HT1080 (cell line): ENCODE measurements around the gene PRSS53. TPM values are rescaled to one million over a fixed set of nuclear protein-coding genes. Genes with fewer than 3 reads are reported as not detected.

Source experiments
- DNase-seq: peaks from one replicate; pipeline ENCODE4 v3.0.0-alpha.2; 2015; ENCODE audit warnings: low read depth
- total RNA-seq: library from RNA; depleted of rRNA; stranded (reverse); fragments of >200 nt; shearing (Covaris generic); gene quantifications from 2 replicates; pipeline ENCODE4 v1.2.3, GENCODE V29; 2014; rRNA removed

PRSS53 gene
- total RNA-seq, 1 experiment from 2014 or later: 0.72 TPM

GRCh38 chr16:31050280-31051030, 38.3 kb downstream of the PRSS53 start:
- no peak for DNase-seq

- no peak for DNase-seq
Measured at GRCh38 chr16:31043898-31044481, 44.8 kb downstream of the PRSS53 start.

DNA sequence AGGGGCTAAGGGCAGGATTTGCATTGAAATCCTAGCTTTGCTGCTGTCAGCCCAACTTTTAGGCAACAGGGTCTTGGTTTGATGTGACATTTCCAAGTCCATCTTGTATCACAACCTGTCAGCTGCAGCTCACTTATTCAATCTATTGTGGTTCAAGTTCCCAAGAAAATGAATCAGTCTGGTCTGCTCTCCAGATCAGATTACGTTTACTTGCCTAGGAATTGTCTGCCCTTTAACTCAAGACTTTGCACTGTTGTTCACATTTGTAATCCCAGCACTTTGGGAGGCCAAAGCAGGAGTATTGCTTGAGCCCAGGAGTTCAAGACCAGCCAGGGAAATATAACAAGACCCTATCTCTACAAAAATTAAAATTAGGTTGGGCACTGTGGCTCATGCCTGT, 45.4 kb downstream of the PRSS53 start:
- no peak for DNase-seq

- DNase-seq: no peak
Measured at GRCh38 chr16:31042866-31043265, 45.9 kb downstream of the PRSS53 start.

DNA sequence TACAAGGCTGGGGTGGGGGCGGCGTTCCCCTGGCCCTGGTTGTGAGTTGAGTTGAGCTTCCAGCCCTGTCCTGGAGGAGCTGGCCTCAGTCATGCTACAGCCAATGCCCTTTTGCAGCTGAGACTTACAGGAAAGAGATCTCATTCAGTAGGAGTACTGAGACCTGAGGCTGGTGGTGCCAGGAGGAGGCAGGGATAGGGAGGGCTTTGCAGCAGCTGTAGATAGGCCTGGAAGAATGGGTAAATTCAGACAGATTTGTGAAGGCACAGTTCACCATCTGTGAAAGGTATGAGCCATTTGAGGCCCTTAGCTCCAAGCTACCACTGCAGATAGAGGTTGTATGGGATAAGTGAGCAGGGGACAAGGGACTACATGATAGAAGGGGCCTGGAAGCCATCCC, 49.8 kb downstream of the PRSS53 start:
- DNase-seq: no peak

- no peak for DNase-seq
Measured at GRCh38 chr16:31036691-31037090, 52.1 kb downstream of the PRSS53 start.

DNA sequence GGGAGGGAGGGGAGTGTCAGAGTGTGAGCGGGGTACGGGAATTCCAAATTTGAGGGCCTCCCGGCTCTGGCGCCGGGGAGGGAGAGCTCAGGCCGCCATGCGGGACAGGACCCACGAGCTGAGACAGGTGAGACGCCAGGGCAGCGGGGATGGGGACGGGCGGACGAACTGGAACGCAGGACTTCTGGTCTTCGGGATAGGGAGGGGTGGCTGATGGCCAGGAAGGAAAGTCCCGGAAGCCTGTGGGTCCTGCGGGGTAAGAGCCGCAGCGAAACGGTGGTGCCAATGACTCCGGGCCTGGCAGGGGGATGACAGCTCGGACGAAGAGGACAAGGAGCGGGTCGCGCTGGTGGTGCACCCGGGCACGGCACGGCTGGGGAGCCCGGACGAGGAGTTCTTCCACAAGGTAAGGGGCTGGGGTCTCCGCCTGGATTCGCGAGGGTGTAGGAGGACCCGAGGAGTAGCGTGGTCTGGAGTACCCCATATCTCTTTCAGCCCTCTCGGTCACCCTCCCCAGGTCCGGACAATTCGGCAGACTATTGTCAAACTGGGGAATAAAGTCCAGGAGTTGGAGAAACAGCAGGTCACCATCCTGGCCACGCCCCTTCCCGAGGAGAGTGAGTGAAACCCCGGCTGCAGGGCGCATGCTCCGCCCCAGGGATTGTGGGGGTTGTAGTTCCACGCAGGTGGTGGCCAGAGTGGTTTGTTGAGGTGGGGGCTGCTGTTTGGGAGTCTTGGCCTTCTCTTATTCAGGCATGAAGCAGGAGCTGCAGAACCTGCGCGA, 54.8 kb downstream of the PRSS53 start:
- peak; percentile 74 for DNase-seq

Other genes with a start within 250 kb of the PRSS53 start
- 42.5 and 56.2 TPM in 2 replicates for gene BCL7C, start 194.9 kb downstream of the PRSS53 start, total RNA-seq
- gene CTF1, start 192.3 kb downstream of the PRSS53 start, total RNA-seq: not detected in 2 replicates
- gene FBXL19, start 165.4 kb downstream of the PRSS53 start, total RNA-seq: 61.1 and 70.8 TPM in 2 replicates
- gene ORAI3, start 139.9 kb downstream of the PRSS53 start, total RNA-seq: 9.4 and 10.5 TPM in 2 replicates
- 3.1 and 5.3 TPM in 2 replicates for gene SETD1A, start 131.2 kb downstream of the PRSS53 start, total RNA-seq
- 7.3 and 8.9 TPM in 2 replicates for gene HSD3B7, start 103.7 kb downstream of the PRSS53 start, total RNA-seq
- gene STX1B, start 78.3 kb downstream of the PRSS53 start, total RNA-seq: 1.0 and 2.1 TPM in 2 replicates
- 37.9 and 43.7 TPM in 2 replicates for gene STX4, start 55.4 kb downstream of the PRSS53 start, total RNA-seq
- gene ZNF668, start 14.7 kb downstream of the PRSS53 start, total RNA-seq: 16.9 and 21.5 TPM in 2 replicates
- gene ZNF646, start 14.5 kb downstream of the PRSS53 start, total RNA-seq: 14.0 and 24.8 TPM in 2 replicates
- 104 and 114 TPM in 2 replicates for gene VKORC1, start 5.9 kb upstream of the PRSS53 start, total RNA-seq
- 56.4 and 66.0 TPM in 2 replicates for gene BCKDK, start 19.4 kb upstream of the PRSS53 start, total RNA-seq
- gene KAT8, start 28.7 kb upstream of the PRSS53 start, total RNA-seq: 57.0 and 62.1 TPM in 2 replicates
- gene PRSS8, start 46.8 kb upstream of the PRSS53 start, total RNA-seq: not detected in 2 replicates
- gene PRSS36, start 61.1 kb upstream of the PRSS53 start, total RNA-seq: 0.77 and 2.0 TPM in 2 replicates
- 21.7 and 34.0 TPM in 2 replicates for gene FUS, start 91.2 kb upstream of the PRSS53 start, total RNA-seq
- gene PYCARD, start 113.8 kb upstream of the PRSS53 start, total RNA-seq: 0.63 and 0.72 TPM in 2 replicates
- 0.06 TPM in 1 of 2 replicates, not detected in the other for gene TRIM72, start 125.2 kb upstream of the PRSS53 start, total RNA-seq
- gene PYDC1, start 128.2 kb upstream of the PRSS53 start, total RNA-seq: not detected in 2 replicates
- gene ITGAM, start 171.0 kb upstream of the PRSS53 start, total RNA-seq: 0.02 and 0.03 TPM in 2 replicates